ENCODE data around the gene SEL1L3. TPM values are rescaled to one million over a fixed set of nuclear protein-coding genes. Genes with fewer than 3 reads are reported as not detected.

SEL1L3 gene
- total RNA-seq = 48.3 TPM

GRCh38 chr4:25862411-25863346 lies at the start of gene SEL1L3:
SEL1L3 (minus strand) TSS chr4:25862988; CDS start chr4:25862836, 152 bp downstream.

Small RNA genes within 50 kb of the gene (small RNA-seq; reads per million reads assigned to genes)
- not detected for gene MTND4LP22 (ENCODE audit: low replicate concordance)

Other genes with a start within 250 kb of the SEL1L3 start
- gene SLC34A2, start 207.1 kb downstream of the SEL1L3 start, total RNA-seq = 17.4 TPM
- gene SMIM20, start 51.2 kb upstream of the SEL1L3 start, total RNA-seq = 53.9 TPM